Iris pigment epithelial cell (primary cell): ENCODE data around the gene CCDC117.

Source experiments
- DNase-seq: peaks from one replicate; pipeline ENCODE4 v3.0.0-alpha.2; 2011; ENCODE audit warnings: low read depth

The CCDC117 gene

DNA sequence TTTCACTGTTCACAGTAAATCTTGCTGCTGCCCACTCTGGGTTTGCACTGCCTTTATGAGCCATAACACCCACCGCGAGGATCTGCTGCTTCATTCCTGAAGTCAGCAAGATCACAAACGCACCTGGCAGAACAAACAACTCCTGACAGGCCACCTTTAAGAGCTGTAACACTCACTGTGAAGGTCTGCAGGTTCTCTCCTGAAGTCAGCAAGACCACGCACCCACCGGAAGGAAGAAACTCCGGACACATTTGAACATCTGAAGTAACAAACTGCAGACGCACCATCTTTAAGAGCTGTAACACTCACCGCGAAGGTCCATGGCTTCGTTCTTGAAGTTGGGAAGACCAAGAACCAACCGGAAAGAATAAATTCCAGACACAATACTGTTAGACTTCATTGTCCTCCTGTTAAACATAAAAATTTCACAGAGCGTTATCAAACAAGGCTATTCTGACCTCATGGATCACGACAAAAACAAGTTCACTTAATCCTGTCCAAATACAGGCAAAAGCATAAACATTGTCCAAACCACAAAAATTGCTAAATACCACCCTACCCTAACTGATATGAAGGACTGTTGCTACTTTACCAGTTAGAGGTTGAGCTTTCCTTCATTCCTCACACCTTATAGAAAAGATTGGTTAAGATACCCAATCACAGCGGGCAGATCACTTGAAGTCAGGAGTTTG, 3.0 kb upstream of the CCDC117 start:
- DNase-seq: peak; percentile 39

DNA sequence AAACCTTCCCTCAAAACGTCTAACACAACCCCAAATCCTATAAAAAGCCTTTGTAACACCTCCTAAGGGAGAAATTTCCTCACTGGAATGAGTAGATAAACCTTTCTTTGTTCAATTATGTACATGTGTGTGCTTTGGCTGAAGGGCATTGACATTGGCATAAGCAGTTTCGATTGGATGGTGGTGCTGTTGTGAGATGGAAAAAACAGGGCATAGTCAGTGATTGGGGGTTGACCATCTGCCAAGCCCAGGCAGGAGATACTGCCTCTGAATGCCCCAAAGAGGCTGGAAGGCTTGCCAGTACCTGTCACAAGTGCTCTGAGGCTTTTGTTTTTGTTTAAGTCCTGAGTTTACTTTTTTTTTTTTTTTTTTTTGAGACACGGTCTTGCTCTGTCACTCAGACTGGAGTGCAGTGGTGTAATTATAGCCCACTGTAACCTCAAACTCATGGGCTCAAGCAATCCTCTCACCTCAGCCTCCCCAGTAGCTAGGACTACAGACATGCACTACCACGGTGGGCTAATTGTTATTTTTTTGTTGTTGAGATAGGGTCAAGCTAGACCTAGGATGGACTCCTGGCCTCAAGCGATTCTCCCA, 1.2 kb upstream of the CCDC117 start:
- DNase-seq: no peak

DNA sequence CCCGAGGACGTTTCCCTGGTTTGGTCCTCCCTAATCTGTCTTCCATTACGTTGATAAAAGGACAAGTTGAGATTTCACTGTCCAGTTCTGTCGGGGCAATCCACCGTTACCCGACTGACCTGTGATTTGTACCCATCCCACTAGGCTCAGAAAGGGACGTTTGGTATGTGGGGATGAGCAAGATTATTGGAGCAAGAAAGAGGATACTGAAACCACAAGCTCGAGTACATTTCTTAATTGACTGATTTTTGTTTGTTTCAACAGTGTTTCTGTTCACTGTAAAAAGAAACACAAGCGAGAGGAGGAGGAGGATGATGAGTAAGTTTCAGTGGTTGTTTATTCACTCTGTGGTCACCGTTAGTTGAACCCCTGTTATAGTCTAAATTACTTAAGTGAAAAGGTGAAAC, 969 bp downstream of the CCDC117 start:
- DNase-seq: peak; percentile 76

DNA sequence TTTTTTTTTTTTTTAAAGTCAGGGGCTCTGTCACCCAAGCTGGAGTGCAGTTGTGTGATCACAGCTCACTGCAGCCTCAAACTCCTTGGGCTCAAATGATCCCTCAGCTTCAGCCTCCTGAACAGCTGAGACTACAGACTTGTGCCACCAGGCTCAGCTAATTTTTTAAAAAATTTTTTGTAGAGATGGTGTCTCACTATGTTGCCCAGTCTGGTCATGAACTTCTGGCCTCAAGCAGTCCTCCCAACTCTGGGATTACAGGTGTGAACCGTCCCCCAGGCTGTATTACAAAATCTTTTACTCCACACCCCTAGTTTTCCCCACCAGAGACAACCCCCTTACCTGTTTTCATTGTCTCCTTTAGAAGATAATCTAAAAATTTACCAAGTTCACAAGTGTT, 1.9 kb downstream of the CCDC117 start:
- DNase-seq: no peak

DNA sequence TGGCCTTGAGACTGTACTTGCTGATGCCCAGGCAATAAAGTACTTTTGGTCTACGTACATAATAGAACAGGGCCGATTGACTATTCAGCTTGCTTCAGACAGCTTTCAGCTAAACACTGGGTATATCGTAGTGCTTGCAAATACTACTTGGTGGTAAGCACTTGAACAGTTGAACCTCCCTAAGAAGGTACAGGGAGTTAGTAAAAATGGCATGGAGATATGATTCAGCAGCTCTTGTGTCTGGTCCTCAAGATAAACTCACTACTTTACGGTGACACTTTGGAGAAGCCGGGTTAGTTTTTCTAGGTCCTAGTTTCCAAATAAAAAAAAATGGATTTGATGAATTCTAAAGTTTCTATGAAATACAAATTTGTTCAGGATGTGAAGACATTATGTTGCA, 7.3 kb downstream of the CCDC117 start:
- DNase-seq: no peak

DNA sequence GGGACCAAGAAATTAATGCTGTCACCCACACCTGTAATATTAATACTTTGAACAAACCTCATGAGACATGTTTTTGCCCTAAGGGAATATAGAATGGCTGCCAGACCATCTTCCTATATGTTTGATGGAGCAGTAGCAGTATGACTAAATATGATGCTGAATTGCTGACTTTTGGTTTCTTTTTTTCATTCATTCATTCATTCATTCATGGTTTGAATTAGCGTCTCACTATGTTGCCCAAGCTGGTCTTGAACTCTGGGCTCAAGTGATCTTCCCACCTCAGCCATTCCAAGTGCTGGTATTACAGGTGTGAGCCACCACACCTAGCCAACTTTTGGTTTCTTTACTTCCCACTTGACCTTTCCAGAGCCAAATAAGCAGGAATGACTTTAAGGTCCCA, 7.8 kb downstream of the CCDC117 start:
- DNase-seq: no peak

DNA sequence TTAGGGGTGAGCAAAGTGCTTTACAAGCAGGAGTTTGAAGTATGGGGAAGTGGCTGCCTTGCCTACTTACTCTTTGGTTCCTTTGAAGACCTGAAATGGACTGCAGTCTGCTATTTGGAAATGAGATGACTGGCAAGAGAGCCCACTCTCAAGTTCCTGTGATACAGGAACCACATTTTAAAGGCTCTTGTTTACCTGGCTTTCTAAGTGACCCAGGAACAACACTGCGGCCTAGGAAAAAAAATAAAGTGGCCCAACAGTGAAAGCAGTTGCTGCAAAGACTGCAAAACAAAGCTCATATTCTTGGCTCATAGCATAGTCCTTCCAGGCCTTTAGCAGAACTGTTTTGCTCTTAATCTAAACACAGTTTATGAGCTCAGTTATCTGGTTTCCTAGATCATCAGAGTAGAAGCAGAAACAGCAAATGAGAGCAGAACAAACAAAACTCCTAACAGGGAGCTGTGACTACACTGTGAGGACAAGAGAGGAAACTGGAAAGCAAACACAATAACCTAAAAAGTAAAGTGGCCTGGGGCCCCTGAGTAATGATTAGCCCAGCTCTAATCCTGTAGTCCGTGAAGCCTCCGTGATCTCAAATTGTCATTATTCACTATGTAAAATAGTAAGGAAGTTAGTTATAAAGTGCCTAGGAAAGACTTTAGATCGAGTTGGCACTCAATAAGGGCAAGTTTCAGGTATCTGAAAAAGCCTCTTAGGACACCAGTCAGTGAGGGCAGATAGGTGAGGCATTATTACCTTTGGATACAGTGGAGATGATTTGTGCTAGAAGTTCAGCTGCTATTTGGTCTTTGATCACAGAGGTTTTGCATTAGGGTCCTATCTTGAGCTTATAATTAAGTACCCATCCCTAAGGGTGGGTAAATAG, 11.5 kb downstream of the CCDC117 start:
- DNase-seq: no peak

DNA sequence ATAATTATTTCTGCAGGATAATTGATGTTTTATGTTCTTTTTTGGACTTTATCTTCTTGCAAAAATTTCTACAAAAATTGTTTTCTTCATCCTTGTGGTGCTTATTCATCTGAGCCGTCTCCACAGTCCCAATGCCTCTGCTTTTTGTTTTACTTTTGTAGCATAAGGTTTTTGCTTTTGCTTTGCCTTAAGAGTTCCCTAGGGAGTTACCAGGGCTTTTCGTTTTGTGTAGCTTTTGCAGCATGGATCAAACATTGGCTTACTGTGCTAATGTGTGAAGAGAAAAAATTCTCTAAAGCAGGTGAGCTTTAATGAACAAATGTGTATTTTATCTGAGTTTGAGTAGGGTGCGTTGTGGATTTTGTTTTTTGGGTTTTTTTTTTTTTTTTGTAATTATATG, 16.1 kb downstream of the CCDC117 start:
- DNase-seq: no peak

DNA sequence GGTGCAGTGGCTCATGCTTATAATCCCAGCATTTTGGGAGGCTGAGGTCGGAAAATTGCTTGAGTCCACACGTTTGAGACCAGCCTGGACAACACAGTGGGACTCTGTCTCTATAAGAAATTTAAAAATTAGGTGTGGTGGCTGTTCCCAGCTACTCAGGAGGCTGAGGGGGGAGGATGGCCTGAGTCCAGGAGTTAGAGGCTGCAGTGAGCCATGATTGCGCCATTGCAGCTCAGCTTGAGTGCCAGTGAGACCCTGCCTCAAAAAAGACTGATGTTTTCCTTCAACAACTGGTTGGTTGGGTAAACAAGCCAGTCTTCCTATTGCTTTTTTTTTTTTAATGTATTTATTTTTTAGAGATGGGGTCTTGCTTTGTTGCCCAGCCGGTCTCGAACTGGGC, 18.6 kb downstream of the CCDC117 start:
- DNase-seq: no peak

DNA sequence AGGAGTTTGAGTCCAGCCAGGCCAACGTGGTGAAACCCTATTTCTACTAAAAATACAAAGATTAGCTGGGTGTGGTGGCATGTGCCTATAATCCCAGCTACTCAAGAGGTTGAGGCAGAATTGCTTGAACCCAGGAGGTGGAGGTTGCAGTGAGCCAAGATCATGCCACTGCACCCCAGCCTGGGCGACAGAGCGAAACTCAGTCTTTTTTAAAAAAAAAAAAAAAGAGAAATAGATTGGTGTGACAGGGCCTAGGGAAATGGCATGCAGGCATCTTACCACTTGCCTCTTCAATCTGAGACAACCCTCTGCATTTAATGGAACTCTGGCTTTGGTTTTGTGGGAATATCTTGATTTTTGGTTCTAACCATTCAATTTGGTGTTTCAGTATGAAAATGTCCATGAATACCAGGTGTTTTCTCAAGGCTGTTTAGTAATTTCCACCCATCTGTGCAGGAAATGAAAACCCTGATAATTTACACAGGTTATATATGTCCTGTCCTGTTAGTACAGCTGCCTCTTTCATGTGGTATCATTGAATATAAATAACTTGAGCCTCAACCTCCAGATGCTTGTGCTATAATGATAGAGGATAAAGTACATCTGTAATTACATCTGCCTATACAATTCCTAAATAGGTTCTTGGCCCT, 19.5 kb downstream of the CCDC117 start:
- no peak for DNase-seq

DNA sequence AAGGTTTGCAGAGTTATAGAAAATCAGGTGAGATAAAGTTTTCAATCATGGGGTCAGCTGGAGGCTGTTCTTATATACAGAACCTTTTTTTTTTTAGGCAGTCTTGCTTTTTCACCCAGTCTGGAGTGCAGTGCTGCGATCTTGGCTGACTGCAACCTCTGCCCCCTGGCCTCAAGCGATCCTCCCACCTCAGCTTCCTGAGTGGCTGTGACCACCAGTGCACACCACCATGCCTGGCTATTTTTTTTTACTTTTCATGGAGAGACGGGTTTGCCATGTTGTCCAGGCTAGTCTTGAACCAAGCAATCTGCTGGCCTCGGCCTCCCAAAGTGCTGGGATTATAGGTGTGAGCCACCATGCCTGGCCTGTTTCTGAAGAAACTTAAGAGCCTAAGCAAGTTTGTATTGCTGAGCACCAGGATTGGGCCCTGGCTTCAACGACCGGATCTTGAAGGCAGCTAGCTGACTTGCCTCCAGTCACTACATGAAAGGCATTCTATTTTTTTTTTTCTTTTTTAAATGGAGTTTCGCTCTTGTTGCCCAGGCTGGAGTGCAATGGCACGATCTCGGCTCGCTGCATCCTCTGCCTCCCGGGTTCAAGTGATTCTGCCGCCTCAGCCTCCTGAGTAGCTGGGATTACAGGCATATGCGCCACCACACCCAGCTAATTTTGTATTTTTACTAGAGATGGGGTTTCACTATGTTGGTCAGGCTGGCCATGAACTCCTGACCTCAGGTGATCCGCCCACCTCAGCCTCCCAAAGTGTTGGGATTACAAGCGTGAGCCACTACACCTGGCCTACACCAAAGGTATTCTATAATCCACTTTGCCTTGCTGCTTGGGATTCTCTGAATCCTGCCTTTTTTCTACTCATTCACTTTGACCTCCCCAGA, 20.2 kb downstream of the CCDC117 start:
- no peak for DNase-seq

DNA sequence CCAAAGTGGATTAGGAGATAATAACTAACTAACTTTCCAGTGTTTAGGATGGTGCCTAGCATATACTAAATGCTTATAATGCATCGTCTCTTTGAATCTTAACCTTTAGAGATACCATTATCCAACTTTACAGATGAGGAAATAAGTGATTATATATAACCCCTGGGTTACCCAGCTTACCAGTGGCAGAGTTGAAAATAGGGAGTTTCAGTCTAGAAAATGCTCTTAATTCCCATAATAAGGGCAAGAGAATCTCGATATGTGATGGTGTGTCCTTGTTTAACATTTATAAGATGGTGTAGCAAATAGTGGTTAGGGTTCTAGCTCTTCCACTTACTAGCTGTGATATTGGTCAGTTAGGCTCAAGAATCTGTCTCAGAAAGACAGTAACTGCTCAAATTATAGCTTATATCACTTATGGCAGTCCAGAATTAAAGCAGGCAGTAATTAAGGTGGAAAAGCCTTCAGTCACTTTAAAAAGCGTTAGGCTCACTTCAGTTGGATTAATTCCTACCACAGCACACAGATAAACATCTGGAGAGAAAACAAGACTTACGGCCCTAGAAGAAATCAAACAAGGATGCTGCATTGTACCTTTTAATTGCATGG, 21.6 kb downstream of the CCDC117 start:
- no peak for DNase-seq

DNA sequence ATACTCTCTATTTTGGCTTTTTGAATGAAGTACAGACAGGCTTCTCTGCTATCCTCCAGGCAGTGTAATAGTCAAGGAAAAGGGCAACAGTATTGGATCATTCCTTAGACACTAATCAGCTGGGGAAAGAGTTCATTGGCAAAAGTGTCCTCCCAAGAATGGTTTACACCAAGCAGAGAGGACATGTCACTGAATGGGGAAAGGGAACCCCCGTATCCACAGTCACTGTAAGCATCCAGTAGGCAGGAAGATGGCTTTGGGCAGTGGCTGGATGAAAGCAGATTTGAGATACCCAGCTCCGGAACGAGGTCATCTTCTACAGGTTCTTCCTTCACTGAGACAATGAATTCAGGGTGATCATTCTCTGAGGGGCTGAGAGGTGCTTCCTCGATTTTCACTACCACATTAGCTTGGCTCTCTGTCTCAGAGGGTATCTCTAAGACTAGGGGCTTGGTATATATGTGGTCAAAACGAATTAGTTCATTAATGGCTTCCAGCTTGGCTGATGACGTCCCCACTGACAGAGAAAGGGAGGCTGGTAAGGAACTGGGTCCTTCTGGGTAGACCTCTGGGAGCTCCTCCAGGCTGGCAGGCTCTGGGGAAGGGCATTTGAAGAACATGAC, 22.7 kb downstream of the CCDC117 start:
- no peak for DNase-seq

DNA sequence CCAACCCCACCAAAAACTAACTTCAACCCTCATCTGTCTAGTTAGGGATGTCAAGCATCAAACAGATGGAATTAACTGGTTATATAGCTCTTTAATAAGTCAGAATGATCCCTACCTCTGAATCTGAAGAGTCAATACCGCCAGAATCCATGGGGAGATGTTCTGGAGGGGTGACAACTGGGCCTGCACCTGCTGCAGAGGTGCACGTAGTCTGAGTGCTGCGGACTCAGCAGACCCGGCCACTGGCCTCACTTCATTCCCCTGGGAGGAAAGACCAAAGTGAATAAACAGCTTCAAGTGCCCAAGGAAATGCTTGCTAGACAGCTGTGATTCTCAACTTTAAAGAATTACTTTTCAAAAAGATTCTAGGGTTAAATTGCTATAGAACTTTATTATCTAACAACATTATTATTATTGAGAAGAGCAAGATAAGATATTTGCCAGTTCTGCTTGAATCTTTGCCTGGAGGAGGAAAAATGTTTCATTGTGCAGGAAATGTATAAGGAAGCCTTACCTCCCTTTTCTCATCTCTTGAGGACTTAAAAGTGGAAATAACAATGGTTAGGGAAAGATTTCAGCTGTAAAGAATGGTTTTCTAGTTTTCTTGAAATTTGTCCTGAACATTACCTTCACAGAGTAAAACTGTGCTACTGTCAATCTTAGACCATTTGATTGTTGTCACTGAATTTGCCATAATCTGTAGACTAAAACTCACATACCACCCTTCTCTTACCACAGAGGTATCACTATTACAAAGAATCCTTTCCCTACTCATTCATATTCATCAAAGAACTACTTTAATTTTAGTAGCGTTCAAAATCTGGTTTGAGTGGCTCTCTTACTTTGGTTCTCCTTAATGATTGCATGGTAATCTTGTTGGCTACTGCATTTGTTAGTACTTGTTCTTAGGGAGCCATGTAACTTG, 23.7 kb downstream of the CCDC117 start:
- DNase-seq: no peak

DNA sequence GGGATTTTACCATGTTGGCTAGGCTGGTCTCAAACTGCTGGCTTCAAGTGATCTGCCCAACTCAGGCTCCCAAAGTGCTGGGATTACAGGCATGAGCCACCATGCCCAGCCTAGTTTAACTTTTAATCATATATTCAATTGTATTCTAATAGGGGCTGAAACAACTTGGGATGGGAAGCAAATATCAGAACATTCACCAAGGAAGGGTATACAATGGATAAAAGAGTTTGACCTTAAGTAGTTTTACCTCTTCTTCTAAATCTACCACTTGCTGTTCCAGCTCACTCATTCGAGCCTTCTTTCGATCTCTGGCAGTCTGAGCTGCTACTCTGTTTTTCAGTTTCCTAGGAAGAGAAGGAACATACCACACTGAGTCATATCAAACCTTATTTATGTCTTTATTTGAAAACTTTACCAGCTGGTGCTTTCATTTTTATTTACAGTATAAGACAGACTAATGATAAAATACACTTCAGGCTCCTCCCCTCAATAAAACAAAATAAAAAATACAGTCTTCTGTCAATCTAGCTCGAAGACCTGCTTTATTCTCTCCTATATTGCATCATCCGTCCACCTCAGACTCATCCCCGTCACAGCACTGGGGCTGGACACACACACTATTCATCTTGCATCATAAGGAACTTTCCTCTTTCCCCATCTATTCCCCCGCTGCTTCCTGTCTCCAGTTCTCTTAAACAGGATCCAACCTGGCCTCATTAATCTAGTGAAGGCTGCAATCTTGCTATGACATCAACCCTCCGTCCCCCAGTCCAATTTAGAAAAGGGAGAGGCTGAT, 26.5 kb downstream of the CCDC117 start:
- DNase-seq: peak; percentile 96

DNA sequence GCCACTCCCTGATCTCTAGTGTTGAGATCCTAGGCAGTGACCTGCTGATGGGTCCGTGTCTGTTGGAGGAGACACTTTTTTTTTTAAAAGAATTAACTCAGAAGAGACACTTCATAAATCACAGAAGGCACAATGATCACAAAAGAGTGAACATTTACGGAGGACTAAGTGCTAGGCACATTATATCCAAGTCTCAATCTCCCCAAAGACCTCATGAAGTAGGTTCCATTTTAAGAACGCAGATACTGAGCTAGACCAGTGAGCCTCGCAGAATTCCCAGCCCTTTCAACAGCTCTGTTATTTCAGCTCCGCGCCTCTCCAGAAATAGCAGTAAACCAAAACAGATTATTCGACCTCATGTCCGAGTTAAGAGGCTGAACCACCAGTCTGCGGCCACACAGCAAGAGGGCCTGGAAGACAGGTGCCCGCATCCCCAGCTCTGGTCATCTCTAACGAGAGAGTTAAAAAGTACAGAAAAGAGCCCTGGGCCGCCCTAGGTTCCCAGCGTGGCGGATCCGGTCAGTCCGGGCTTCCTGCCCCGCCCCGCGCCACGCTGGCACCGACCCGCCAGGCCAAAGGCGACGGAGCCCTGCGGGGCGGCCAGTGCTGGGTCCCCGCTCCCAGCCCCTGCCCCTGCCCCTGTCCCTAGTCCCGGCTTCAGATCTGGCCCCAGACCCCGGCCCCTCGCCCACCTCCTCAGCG, 27.3 kb downstream of the CCDC117 start:
- DNase-seq: peak; percentile 60

DNA sequence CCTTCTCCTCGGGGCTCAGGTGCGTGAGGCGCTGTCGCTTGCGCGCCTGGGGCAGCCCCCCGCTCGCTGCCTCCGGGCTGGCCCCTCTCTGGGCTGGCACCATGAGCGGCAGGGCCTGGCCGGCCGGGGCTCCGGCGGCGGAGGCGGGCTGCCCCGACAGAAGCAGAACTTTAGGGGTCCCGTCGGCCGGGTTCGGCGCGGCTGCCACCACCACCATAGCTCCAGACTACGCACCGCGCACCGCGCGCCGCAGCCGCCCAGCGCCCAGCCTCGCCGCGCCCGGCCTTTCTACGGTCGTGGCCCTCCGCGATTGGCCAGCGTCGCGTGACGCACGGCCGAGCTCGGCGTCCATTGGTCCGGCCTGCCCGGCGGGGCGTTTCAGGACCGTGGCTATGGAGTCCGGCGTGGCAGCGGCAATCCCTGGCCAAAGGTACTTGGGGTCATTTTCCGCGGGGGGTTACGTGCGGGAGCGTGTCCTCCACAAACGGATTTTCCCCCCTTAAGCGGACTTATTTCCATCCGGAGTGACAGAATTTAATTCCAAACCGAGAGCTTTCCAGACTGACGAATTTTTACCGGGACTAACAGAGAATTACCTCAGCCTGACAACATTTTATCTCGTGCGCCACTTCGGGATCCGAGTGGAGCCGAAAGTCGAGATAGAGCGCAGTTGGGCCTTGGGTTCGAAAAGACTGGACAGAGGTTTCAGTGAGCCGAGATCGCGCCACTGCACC, 28.0 kb downstream of the CCDC117 start, which contains the start of gene XBP1:
Gene XBP1 (minus strand): TSS at position 262 of the 734 bp plus-strand sequence.
- DNase-seq: peak; percentile 94
